ENCODE measurements around the gene TUT4.

Gene TUT4

GRCh38 chr1:52444463-52444862 lies 108.4 kb downstream of the TUT4 start:
- TF ChIP-seq CTCF (conservative IDR thresholded peaks at IDR 0.05) = no peak
- no peak for TF ChIP-seq ZFX (IDR thresholded peaks at IDR 0.05)
- no peak overlapping the region for H3K27ac ChIP-seq

DNA sequence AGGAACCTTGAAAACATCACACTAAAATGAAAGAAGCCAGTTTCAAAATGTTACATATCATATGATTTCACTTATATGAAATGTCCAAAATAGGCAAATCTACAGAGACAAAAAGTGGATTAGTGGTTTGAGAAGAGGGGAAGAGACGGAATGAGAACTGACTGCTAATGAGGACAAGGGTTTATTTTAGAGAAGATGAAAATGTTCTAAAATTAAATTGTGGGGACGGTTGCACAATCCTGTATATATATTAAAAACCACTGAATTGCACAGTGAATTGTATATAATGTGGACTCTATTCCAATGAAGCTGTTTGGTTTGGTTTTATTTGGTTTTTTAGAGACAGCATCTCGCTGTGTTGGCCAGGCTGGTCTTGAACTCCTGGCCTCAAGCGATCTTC lies 112.9 kb downstream of the TUT4 start:
- no peak for TF ChIP-seq CTCF (conservative IDR thresholded peaks at IDR 0.05)
- TF ChIP-seq ZFX (IDR thresholded peaks at IDR 0.05) = no peak
- no peak overlapping the region for H3K27ac ChIP-seq

DNA sequence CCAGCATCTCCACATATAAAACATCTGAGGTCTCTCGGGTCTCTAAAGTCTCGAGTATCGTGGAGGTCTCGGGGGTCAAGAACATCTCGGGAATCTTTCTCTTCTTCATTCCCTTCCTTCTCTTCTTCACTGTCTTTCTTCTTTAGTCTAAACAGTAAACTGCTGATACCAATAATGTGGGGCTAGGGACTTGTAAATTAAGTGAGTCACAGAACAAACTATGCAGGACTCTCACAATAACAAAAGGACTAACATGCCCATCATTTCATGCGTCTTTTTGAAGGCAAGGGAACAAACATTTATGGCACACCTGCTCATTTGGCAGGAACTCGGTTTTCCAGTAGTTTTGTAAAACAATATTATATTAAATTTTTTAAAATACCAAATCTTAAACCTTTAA lies 116.1 kb downstream of the TUT4 start:
- H3K27ac ChIP-seq = no peak overlapping the region
- TF ChIP-seq CTCF (conservative IDR thresholded peaks at IDR 0.05) = no peak
- TF ChIP-seq ZFX (IDR thresholded peaks at IDR 0.05) = no peak

- H3K27ac ChIP-seq = no peak overlapping the region
- TF ChIP-seq ZFX (IDR thresholded peaks at IDR 0.05) (no peak), CTCF (conservative IDR thresholded peaks at IDR 0.05) (no peak)
These were observed 117.2 kb downstream of the TUT4 start for GRCh38 chr1:52435650-52436049.

DNA sequence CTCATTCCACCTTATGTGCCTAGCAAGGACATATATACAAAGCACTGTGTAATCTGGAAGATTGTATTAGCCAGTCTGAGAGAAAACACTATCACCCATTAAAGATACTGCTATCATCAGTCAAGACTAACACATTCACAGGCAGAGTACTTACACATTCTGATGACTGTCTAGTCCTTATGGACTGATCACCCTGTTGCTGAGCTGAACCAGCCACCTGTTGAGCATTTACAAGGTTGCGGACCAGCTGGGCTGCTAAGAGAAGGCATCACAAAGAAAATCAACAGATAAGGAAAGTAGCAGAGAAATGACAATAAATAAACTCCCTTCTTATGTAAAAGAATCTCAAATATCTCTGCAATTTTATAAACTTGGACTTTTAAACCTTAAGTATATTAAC lies 117.7 kb downstream of the TUT4 start:
- no peak overlapping the region for H3K27ac ChIP-seq
- TF ChIP-seq ZFX (IDR thresholded peaks at IDR 0.05) (no peak), CTCF (conservative IDR thresholded peaks at IDR 0.05) (no peak)

DNA sequence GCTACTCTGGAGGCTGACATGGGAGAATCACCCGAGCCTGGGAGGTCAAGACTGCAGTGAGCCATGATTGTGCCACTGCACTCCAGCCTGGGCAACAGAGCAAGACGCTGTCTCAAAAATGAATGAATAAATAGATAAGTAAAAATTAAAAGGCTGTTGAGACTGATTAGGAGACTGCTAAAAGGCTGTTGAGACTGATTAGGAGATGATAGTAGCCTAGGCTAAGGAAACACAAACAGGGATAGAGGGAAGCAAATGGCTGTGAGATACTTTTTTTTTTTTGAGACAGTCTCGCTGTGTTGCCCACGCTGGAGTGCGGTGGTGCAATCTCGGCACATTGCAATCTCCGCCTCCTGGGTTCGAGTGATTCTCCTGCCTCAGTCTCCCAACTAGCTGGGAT lies 120.1 kb downstream of the TUT4 start:
- no peak overlapping the region for H3K27ac ChIP-seq
- TF ChIP-seq CTCF (conservative IDR thresholded peaks at IDR 0.05) (no peak), ZFX (IDR thresholded peaks at IDR 0.05) (no peak)

- H3K27ac ChIP-seq = no peak overlapping the region
- TF ChIP-seq ZFX (IDR thresholded peaks at IDR 0.05) (no peak), CTCF (conservative IDR thresholded peaks at IDR 0.05) (no peak)
These were observed 125.7 kb downstream of the TUT4 start for GRCh38 chr1:52427152-52427551.

Data from C4-2B (cell line).